Measurements from ENCODE around the gene FN3KRP. TPM values are rescaled to one million over a fixed set of nuclear protein-coding genes. Genes with fewer than 3 reads are reported as not detected.

FN3KRP gene
- total RNA-seq, 1 experiment from 2014 or later: 19.7 TPM

- no peak for TF ChIP-seq ATF2 (CRISPR knock-in tag; IDR thresholded peaks at IDR 0.05; ENCODE audit: borderline replicate concordance, low read depth)
- TF ChIP-seq NR1H2 (CRISPR knock-in tag; IDR thresholded peaks at IDR 0.05): no peak
Observed at GRCh38 chr17:82722341-82723013, 6.0 kb downstream of the FN3KRP start (continued).

- H3K4me1 Mint-ChIP-seq: no peaks in the 10 kb centered on the region
- DNase-seq (ENCODE audit: low spot score): no peak
- TF ChIP-seq ESRRA (CRISPR knock-in tag; IDR thresholded peaks at IDR 0.05; ENCODE audit: borderline replicate concordance): no peak
- no peak for TF ChIP-seq CREB1 (CRISPR knock-in tag; IDR thresholded peaks at IDR 0.05)
- TF ChIP-seq ZNF263 (CRISPR knock-in tag; IDR thresholded peaks at IDR 0.05; ENCODE audit: low read depth): no peak
- no peak for TF ChIP-seq MYBL2 (CRISPR knock-in tag; IDR thresholded peaks at IDR 0.05)
- no peak for TF ChIP-seq JUN (CRISPR knock-in tag; IDR thresholded peaks at IDR 0.05)
- no peak for TF ChIP-seq EMX1 (CRISPR knock-in tag; IDR thresholded peaks at IDR 0.05)
- no peak for TF ChIP-seq TCF7 (CRISPR knock-in tag; IDR thresholded peaks at IDR 0.05; ENCODE audit: low read depth)
- TF ChIP-seq ZNF671 (CRISPR knock-in tag; IDR thresholded peaks at IDR 0.05): no peak
- TF ChIP-seq PRDM15 (CRISPR knock-in tag; IDR thresholded peaks at IDR 0.05): no peak
- no peak overlapping the region for H3K4me3 Mint-ChIP-seq
- CTCF ChIA-PET: no interaction called here
- no peak for ATAC-seq
- peaks cover 33% of the 10 kb centered on the region for H3K36me3 Mint-ChIP-seq
- POLR2A ChIA-PET: no interaction called here
- H3K27me3 Mint-ChIP-seq (ENCODE audit: low read depth): no peaks in the 10 kb centered on the region
- peak overlapping the region; percentile 40; the same call in 1 of the 2 replicates for H3K27ac Mint-ChIP-seq
- no peaks in the 10 kb centered on the region for H3K9me3 Mint-ChIP-seq
Observed at GRCh38 chr17:82723169-82723807, 6.8 kb downstream of the FN3KRP start.

DNA sequence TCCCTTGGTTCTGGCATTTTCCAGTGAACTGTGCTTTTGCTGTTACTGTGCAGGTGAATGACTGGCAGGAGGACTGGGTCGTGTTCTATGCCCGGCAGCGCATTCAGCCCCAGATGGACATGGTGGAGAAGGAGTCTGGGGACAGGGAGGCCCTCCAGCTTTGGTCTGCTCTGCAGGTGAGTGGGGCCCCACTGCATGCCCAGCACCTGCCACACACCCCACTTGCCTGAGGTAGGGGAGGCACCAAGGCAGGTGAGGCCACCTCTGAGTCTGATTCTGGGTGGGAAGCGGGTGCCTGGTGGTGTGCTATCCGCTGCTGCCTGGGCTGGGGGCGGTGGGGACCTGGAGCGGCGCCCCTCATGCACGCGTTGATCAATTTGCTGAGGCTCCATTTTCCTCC lies 9.9 kb downstream of the FN3KRP start:
- H3K36me3 Mint-ChIP-seq: peaks cover 26% of the 10 kb centered on the region
- DNase-seq (ENCODE audit: low spot score) (no peak), ATAC-seq (no peak)
- TF ChIP-seq NR1H2 (CRISPR knock-in tag; IDR thresholded peaks at IDR 0.05) (no peak), PREB (CRISPR knock-in tag; IDR thresholded peaks at IDR 0.05; ENCODE audit: borderline replicate concordance) (no peak), ETV6 (CRISPR knock-in tag; IDR thresholded peaks at IDR 0.05) (no peak)
- TF ChIP-seq, protein P1, sequence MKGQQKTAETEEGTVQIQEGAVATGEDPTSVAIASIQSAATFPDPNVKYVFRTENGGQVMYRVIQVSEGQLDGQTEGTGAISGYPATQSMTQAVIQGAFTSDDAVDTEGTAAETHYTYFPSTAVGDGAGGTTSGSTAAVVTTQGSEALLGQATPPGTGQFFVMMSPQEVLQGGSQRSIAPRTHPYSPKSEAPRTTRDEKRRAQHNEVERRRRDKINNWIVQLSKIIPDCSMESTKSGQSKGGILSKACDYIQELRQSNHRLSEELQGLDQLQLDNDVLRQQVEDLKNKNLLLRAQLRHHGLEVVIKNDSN (CRISPR knock-in tag; IDR thresholded peaks at IDR 0.05): no peak
- no peaks in the 10 kb centered on the region for H3K4me1 Mint-ChIP-seq
- no peak overlapping the region for H3K27ac Mint-ChIP-seq
- H3K27me3 Mint-ChIP-seq (ENCODE audit: low read depth): no peaks in the 10 kb centered on the region
- no peaks in the 10 kb centered on the region for H3K9me3 Mint-ChIP-seq
- POLR2A ChIA-PET: no interaction called here
- CTCF ChIA-PET: interaction anchor here (1.1 kb wide), 1 partner anchor 55 kb away, joined by 3 read pairs; no protein-coding TSS in a partner anchor
- no peak overlapping the region for H3K4me3 Mint-ChIP-seq

All from WTC11 (cell line).